NCI-H2029 (cell line): ENCODE data around the gene GLP1R.
A peak's percentile ranks its signal among the peaks of the same experiment; 100 is the strongest.

Experiments used
- DNase-seq: peaks from one replicate; lab custom pipeline; 2025; lab: John Stamatoyannopoulos, UW

Gene GLP1R

DNA sequence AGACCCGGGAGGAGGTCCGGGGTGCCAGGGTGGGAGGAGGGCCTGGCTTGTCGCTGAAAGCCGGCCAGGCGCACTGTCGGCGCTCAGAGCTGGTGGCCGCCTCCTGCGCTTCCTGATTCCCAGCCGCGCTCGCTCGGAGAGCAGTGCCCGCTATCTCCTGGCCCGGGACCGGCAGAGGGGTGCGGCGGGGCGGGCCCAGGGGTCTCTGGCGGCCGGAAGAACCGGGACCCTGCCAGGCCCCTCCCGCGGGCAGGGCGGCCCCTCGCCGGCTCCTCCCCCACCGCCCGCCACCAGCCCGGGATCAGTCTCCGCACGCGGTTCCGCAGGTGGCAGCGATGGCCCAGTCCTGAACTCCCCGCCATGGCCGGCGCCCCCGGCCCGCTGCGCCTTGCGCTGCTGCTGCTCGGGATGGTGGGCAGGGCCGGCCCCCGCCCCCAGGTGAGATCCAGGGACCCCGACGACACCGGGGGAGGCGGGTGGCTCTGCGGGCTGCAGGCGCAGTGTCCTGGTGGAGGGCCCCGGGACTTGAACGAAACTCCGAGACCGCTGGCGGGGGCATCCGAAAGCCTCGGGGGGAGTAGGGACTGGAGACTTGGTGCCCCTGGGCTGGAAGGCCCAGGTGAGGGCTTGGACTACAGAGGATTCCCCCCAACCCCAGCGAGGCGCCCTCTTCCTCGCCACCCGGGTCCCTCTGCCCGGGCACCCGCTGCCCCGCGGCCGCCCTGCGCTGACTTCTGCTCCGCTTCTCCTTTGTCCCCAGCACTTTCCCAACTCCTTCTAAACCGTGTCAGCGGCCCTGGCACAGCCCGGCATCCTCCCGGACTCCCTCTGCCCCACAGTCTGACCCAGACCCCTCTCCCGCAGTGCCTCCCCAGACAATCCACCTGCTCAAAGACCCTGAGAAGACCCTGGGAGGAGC lies at the start of gene GLP1R:
Gene GLP1R (plus strand): TSS at position 301 of the 919 bp plus-strand sequence. CDS start 60 bp downstream, at position 361.
- DNase-seq = no peak

DNA sequence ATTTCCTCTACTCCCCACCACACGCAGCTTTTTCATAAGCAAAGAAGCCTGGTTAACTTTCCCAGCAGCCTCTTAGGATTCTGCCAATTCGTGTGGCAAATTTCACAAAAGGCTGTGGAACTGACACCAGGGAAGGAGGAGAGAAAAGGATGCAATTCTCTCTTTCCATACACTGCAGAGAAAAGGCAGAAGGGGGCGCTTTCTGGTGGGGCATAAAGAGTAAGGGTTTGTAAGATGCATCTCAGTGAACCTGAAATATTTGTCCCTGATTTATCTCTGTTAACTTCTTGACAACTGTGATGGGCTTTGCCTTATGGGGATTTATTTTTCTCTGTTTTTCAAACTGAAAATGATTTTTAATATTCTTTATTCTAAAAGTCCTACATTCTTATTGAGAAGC lies 45.5 kb upstream of the GLP1R start:
- peak; percentile 37 for DNase-seq

DNA sequence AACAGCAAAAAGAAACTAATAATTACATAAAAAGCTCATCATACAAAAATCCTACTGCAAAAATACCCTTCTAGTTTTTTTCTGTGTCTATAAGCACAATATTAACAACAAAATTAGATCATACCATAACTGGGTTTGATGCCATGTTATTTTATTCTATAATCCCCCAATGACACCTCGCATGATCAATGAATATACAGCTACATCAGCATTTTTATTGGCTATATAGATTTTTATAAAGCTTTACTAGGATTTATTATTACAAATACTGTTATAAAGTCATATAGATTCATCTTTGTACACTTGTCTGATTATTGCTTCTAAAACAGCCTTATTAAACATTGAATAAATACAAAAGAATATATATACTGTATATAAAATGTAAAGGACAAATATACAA lies 45.1 kb upstream of the GLP1R start:
- no peak for DNase-seq

DNA sequence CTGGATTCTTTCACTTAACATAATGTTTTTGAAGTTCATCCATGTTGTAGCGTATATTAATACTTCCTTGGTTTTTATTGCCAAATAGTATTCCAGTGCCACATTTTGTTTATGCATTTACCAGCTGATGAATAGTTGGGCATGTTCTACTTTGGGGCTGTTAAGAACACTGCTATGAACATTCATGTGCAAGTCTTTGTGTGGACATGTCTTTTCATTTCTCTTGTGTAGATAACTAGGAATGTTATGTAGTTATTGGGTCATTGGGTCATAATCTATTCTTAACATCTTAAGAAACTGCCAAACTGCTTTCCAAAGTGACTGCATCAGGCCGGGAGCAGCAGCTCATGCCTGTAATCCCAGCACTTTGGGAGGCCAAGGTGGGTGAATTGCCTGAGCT lies 43.8 kb upstream of the GLP1R start:
- DNase-seq = no peak

DNA sequence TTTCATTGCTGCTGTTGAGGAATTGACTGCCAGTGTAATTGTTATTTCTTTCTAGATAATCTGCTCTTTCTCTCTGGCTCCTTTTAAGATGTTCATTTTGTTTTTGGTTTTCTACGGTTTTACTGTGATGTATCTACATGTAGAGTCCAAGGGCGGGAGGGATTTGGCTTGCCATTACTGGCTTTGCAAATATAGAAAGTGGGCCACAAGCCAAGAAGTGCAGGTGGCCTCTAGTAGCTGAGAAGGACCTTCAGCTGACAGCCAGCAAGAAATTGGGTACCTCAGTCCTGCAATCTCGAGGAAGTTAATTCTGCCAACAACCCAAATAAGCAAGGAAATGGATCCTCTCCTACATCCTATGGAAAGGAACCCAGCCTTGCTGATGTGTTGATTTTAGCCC lies 42.8 kb upstream of the GLP1R start:
- peak; percentile 94 for DNase-seq

DNA sequence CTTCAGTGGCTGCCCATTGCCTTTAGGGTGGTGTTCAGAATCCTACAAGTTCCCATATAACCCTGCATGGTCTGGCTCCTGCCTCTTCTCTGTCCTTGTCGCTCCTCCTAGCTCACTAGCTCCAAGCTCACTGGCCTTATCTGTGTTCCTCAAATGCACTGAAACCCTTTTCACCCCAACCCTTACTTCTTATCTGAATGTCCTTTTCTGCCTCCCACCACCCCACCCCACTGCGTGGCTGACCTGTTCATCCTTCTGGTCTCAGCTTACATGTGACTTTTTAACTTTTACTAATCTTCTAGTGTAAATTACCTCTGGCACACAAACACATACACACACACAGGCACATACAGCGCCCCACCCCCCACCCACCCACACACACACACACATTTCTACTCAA lies 41.0 kb upstream of the GLP1R start:
- no peak for DNase-seq

DNA sequence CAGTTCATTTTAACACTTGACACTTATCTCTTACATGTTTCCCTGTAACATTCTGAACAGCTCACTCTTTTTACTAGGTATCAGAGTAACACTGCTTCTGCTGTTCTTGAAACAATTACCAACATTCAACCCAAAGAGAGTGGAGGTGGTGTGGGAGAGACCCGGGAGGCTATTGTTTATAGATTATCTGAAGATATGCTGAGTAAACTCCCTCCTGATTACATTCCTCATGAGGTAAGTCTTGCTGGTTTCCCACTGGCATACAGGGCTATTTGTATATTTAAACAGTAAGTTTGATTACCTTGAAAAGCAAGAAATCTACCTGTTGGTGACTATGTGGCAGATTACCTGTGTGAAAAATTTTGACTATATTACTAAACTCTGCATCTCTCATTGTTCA lies 39.8 kb upstream of the GLP1R start:
- no peak for DNase-seq

DNA sequence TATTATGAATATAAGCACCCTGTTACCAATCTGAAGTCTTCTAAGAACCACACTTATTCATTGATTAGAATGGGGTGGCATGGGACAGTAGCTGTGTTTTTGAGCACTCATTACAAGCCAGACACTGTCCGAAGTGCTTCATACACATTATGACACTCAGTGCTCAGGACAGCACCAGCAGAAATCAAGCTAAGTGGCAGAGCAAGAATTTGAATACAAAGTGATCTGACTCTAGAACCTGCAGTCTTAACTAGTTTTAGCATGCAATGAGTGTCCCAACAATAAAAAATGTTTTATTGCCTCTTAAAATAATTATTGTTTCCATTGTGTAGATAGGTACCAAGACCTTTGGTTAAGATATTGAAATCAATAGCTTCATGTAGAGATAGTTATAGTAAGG lies 39.1 kb upstream of the GLP1R start:
- no peak for DNase-seq

DNA sequence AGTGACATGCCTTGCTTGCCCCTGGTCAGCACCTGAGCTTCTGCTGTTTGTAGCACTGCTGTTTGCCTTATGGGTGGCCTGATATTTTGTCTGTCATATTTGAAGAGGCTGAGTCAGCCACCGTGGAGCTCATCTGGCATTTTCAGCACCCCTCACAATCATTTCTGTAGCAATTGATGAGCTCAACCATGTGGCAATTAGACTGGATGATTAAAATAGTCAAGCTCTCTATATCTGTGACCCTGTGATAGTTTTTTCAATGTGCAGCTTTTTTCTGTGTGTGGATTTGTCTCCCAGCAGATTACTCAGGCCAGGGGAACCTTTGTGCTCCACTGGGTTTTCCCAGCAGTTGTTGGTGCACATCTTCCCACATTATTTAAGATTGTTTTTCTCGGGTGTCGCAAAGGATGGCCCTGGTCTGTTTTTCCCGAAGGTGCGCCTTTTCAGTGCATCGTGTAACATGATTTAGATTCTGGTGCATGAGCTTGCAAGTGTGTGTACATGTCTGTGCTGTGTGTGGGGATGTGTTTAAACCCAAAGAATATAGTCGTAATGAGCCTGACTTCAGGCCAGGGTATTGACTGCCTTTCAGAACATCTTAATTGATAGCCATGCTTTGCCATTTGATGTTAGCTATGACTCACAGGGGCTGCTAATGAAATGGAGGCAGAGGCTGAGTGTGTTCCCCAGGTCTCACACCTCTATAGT lies 31.6 kb upstream of the GLP1R start:
- DNase-seq = no peak

DNA sequence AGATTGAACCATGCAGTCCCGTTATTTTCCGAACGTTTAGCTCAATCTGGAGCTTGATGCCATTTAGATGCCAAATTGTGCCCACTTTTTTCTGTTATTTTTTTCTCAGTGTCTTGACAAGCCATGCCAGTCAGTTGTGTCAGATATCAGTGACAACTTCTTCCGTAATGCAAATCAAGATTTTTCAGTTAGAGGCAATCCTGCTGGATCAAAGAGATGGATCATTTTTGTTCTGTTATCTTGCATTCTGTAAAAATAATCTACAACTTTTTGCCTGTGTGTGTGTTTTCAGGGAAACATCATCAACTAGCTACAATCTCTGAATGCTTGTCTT lies 31.1 kb upstream of the GLP1R start:
- DNase-seq = no peak

DNA sequence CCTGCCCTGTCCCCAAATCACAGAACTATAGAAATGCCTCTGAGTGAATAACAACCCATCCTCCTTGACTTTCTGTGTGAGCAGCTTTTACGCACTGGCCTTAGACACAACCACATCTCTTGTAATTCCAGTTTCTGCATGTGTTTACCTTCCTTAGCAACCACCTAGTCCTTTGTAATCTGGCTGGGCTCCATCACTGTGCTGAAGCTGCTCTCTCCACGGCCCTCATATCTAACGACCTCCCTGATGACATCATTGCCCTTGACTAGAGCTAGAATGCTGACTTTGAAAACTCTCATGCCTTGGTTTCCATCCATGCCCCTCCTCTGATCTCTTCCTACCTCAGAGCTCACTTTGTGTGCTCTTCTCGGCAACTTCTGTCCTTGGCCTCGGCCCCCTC lies 30.5 kb upstream of the GLP1R start:
- peak; percentile 94 for DNase-seq

DNA sequence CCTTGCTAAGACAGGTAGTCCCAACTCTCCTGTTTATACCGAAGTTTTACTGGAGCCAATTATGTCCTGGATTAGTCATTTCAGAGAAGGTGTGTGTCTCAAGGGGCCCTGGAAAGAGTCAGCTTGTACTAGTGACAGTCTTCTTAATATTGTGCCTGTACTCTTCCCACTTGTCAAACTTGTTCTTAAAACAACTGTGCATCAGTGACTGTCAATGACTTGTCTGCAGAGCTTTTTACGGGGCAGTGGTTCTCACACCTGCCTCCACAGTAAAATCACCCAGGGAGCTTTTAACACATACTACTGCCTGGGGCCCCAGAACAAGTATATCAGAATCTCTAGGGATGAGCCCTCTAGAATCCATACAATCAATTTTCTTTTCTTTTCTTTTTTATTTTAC lies 28.4 kb upstream of the GLP1R start:
- no peak for DNase-seq

DNA sequence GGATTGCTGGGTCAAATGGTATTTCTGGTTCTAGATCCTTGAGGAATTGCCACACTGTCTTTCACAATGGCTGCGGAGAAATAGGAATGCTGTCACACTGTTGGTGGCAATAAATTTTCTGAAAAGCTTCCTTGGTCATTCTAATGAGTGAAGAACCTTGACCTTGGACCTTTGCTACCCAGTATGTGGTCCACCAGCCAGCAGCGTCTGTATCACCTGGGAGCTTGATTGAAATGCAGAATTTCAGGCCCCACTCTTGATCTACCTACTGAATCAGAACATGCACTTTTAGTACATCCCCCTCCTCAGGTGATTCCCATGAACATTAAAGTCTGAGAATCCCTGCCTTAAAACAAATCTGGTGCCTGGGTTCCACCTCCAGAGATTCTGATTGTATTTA lies 27.5 kb upstream of the GLP1R start:
- DNase-seq = no peak

DNA sequence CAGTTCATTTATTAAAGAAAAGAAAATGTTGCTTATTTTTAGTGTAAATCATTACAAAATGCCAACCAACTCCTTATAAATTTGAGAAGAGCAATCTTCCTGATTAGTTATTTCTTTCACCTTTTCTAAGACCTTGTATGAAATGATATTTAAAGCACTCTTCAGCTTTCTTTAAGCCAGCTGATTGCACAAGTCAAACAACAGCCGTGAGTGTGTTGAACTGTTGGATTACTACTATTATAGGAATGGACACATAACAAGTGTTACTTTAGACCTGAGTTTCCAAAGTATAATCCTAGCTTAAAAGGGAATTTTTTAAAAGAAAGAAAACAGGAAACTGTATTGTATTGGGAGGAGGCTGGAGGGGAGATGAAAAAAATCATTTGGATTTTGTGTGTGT lies 26.8 kb upstream of the GLP1R start:
- DNase-seq = no peak

DNA sequence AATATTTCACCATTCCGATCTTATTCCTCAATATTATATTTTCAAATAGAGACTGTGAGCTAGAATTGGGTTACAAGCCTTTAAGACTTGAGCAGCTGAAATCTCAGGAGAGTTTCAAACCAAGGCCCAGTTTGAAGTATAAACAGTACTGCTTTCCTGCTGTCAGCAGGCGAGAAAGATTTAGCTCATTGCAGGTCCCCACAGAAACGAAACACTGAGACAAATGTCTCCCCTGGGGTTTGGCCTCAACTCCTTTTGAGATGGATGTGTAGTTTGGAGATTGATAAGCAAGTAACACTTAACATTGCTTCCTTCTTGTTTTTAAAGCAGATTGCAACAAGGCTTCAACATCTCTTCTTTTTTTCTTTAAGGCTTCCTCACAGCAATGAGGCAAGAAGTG lies 22.4 kb upstream of the GLP1R start:
- no peak for DNase-seq

DNA sequence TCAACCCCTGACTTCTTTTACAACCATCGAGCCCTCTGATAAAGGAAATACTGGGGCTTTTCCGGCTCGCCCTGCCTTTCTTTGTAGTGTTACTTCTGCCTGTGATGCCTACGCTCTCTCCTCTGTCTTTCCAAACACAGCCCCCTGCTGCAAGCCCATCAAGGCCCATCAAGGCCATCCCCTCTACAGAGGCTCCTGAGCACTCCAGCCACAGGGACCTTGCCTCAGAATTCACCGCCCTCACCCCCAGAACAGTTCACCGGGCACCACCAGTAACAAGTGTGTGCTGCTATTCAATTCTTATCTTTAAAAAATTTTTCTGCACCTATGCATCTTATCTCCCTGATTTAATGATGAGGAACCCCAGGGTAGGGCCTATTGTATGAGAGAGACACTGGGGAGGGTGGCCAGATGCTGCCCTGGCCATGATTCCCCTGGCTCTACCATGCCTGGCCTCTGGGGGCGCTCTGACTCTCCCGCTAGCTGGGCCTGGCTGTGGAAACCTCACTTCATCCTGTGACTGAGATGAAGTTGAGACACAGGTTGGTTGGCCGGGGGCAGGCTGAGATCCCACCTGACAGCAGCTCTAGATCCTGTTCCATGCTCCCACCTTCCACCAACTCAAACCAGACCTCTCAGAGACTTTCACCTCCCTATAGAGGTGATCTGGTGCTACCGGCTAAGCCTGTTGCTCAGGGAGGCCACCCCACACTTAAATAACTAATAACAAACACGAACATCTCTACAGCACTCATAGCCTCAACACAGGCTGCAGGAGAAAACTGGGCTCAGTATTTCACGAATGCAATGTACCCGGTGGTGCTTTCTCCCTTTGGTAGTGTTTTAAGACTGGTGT lies 19.2 kb upstream of the GLP1R start:
- no peak for DNase-seq

DNA sequence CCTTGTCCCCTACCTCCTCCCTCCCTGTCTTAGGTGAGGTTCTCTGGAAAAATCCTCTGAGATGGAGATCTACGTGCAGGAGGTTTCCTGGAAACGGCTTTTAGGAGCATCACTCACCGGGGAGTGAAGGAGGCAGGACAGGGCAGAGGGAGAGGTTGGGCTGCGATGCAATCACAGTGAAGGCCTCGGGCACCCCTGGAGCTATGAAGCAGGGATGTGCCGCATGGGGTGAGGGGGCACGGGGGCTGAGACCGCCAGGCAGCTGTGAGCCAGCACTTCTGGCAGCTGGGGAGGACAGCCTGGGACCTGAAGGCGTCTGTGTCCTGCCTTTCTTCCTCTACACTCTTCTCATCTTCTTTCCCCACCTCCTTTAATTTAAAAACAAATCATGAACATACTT lies 12.9 kb upstream of the GLP1R start:
- DNase-seq = no peak

DNA sequence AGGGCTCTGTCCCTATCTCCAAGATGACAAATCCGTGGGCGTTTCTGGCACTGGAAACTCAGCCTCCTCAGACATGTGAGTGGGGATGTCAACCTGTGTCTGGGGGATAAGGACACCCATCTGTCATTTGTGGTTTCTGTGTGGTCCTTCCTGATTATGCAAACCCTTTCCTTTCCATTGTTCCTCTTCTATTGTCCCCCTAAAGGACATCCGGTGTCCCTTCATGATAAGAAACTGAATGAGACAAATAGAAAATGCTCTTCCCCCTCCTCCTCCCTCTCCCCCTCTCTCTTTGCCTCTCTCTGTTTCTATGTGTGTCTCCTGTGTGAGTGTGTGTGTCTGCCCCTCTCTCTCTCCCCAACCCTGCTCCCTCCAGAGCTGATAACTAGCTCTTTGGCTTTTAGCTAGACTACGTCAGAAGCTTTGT lies 11.5 kb upstream of the GLP1R start:
- no peak for DNase-seq

DNA sequence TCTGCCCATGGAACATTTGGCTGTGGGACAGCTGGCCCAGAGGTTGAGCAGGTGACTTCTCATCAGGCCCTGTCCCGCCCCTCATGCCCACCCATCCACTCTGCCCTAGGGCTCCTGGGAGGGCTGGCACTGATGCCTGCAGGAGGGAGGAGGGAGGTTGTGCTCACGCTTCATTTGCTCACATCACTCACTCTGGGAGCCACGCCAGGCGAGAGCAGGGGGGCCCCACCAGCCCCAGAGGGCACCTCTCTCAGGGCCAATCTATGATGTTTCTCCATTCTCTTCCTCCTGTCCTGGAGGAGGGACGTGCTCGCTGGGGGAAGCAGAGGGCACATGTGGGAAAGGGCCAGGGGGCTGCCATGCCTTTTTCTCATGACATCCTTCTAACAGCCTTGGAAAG lies 10.9 kb upstream of the GLP1R start:
- DNase-seq = peak; percentile 61

DNA sequence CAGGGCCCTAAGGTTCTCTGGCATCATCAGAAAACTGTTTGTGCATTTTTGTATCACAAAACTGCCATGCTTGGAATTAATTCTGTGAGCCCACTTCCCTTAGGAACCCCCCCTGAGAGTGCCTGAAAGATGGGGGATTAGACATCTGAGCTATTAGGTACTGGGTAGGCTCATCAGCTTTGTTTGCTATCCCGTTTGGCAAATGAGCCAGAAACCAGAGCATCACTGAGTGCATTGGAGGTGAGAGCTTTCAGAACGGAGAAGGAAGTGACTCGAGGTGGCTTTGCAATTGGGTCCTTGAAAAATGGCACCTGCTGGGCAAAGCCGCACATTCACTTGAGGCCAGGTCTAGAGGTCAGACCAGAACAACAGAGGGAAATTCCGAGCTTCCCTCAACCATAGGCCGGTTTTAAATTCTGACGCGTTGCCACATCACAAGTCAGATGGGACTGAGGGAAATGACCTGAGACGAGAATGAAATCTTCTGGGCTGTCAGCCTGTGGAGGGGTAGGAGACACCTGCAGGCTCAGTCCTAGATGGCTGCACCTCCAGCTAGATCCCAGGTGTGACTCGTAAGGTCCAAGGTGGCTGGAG lies 8.4 kb upstream of the GLP1R start:
- DNase-seq = peak; percentile 60

DNA sequence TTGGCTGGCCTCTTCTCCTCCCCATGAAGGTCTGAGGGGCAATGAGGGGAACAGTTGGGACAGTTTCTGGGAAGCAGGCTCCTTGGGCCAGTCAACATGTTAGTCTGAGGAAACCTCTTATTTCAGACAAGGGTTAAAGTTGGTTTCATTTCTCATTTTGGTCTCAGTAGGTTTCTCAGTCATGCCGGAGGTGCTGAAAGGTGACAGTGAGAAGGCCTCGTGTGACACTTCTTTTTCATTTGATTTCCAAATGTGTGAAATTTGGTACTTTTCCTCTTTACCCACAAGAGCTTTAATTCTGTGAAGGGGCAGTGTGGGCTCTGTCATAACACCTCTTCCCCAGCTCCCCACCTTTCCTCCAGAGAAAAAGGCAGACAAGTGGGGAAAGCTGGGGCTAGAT lies 7.5 kb upstream of the GLP1R start:
- no peak for DNase-seq

DNA sequence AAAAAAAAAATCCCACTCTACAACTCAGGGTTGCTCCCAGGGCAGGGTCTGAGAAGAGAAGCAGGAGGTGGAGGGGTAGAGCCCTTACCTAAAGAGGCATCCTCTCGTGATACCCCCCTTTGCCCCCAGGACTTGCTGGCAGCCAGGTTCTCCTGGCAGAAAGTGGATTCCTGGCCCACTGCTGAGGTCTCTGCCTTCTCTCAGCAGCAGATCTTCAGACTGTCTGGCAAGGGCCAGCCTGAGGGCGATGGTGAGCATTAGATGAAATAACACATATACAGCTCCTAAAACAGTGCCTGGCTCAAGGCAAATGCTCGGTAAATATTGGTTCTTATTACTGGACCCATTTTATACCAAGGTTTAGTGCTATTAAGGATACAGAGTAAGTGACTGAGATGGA lies 4.8 kb upstream of the GLP1R start:
- no peak for DNase-seq
